ENCODE measurements around the gene IL2RG.

DNA sequence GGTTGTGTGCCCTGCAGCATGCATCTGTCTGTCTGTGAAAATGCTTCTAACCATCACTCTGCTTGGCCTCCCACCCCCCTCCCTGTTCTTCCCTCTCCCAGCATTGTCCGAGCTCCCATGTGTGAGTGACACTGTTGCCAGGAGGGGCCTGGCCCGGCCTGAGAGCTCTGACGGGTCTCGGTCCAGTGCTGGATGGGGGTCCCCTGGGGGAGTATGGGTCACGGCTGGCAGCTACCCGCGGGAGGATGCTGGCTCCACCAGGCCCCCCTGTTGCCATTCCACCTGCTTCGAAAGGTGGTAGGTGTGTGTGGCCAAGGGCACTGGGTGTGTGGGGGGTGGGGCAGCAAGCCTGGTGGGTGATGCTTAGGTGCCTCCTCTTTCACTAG is 36.9 kb upstream of the IL2RG start:
- TF ChIP-seq, protein P1, sequence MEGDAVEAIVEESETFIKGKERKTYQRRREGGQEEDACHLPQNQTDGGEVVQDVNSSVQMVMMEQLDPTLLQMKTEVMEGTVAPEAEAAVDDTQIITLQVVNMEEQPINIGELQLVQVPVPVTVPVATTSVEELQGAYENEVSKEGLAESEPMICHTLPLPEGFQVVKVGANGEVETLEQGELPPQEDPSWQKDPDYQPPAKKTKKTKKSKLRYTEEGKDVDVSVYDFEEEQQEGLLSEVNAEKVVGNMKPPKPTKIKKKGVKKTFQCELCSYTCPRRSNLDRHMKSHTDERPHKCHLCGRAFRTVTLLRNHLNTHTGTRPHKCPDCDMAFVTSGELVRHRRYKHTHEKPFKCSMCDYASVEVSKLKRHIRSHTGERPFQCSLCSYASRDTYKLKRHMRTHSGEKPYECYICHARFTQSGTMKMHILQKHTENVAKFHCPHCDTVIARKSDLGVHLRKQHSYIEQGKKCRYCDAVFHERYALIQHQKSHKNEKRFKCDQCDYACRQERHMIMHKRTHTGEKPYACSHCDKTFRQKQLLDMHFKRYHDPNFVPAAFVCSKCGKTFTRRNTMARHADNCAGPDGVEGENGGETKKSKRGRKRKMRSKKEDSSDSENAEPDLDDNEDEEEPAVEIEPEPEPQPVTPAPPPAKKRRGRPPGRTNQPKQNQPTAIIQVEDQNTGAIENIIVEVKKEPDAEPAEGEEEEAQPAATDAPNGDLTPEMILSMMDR (IDR thresholded peaks at IDR 0.05; ENCODE audit: low read length), result no peak
- TF ChIP-seq EZH2 (IDR thresholded peaks at IDR 0.05; ENCODE audit: borderline replicate concordance, low read length), result no peak
